HCT116 (cell line): ENCODE measurements around the gene SLC26A3. TPM values are rescaled to one million over a fixed set of nuclear protein-coding genes. Genes with fewer than 3 reads are reported as not detected.

Source experiments
- ATAC-seq: fragments of 200-7000 bp; cut with Tn5 transposase; 2 replicates; pipeline ENCODE4 v1.9.1; 2020; ENCODE audit warnings: mild to moderate bottlenecking, moderate library complexity
- BruUV-seq: library from RNA; stranded (reverse); fragments of 400-500 nt; replicated peaks from 2 replicates; lab custom pipeline; 2021; lab: Mats Ljungman, UMichigan
- CTCF ChIA-PET: fragments of 300-600 bp; sonication (Branson Sonifier 250); formaldehyde crosslinking; loops from one replicate; lab custom pipeline; 2021; ENCODE audit warnings: antibody characterized with exemption; lab: Charles Lee
- POLR2A ChIA-PET: fragments of 300-600, 350-600 bp; sonication (Branson Sonifier 250); formaldehyde crosslinking; loops from one replicate; lab custom pipeline; 2021; ENCODE audit warnings: antibody characterized with exemption; lab: Charles Lee
- RAD21 ChIA-PET, 2 experiments: fragments of 300-600 bp; sonication (Branson Sonifier 250); formaldehyde crosslinking; loops; one replicate each; lab custom pipeline; 2023; ENCODE audit warnings: low total read pairs in 2 of 2; ENCODE audit not compliant: uncharacterized antibody in 2 of 2, unreplicated experiment in 2 of 2, low non-redundant PET in 1 of 2; lab: Charles Lee
- DNase-seq: peaks from one replicate; pipeline ENCODE4 v3.0.0-alpha.2; 2010; ENCODE audit warnings: low read depth, low spot score
- H2AFZ ChIP-seq: fragments of 200-600 bp; shearing (Covaris generic), sonication (generic); 2 replicates; pipeline ENCODE4 v1.6.1; 2017; ENCODE audit warnings: low read depth, mixed run types, mixed read lengths, antibody characterized with exemption, low read length; ENCODE audit not compliant: poor library complexity, severe bottlenecking
- H3K27ac ChIP-seq: 2 replicates; pipeline ENCODE4 v1.5.1; 2012; ENCODE audit warnings: low read depth, low read length
- H3K27me3 ChIP-seq: fragments of 200-600 bp; sonication (generic); 2 replicates; pipeline ENCODE4 v1.6.1; 2016; ENCODE audit warnings: mixed run types, low read length, mixed read lengths; ENCODE audit not compliant: insufficient read depth
- H3K36me3 ChIP-seq, 2 experiments: fragments of 200-500 bp in 1 of 2; fragments of 200-600 bp in 1 of 2; sonication (Bioruptor generic) in 1 of 2; sonication (generic) in 1 of 2; 2 replicates each; pipeline versions ENCODE4 v1.5.1 to v1.6.1; 2014 to 2016; ENCODE audit warnings: low read length in 2 of 2, inconsistent platforms in 1 of 2, mixed read lengths in 1 of 2, mixed run types in 1 of 2; ENCODE audit not compliant: insufficient read depth in 2 of 2, control insufficient read depth in 1 of 2
- H3K4me1 ChIP-seq, 2 experiments: fragments of 200-600 bp in 1 of 2; sonication (generic) in 1 of 2; 2 replicates each; pipeline versions ENCODE4 v1.5.1 to v1.6.1; 2012 to 2017; ENCODE audit warnings: low read length in 2 of 2, inconsistent platforms in 1 of 2, mild to moderate bottlenecking in 1 of 2, mixed read lengths in 1 of 2, mixed run types in 1 of 2, moderate library complexity in 1 of 2; ENCODE audit not compliant: insufficient read depth in 2 of 2, control insufficient read depth in 1 of 2
- H3K4me2 ChIP-seq: fragments of 200-600 bp; sonication (generic); 2 replicates; pipeline ENCODE4 v1.6.1; 2017; ENCODE audit warnings: mixed run types, low read length, mixed read lengths
- H3K4me3 ChIP-seq, 2 experiments: fragments of 200-600 bp in 1 of 2; sonication (generic) in 1 of 2; replicated peaks in 1 of 2; 2 replicates each; pipeline ENCODE4 v1.5.1; 2011 to 2016; ENCODE audit warnings: low read length in 2 of 2, control low read depth in 1 of 2, low read depth in 1 of 2, mild to moderate bottlenecking in 1 of 2, mixed read lengths in 1 of 2, mixed run types in 1 of 2
- H3K79me2 ChIP-seq: fragments of 200-600 bp; sonication (generic); 2 replicates; pipeline ENCODE4 v1.6.1; 2017; ENCODE audit warnings: mild to moderate bottlenecking, mixed run types, low read length, moderate library complexity, mixed read lengths; ENCODE audit not compliant: insufficient read depth
- H3K9ac ChIP-seq: fragments of 200-600 bp; sonication (generic); 2 replicates; pipeline ENCODE4 v1.6.1; 2016; ENCODE audit warnings: low read length, mixed read lengths
- H3K9me2 ChIP-seq: fragments of 200-600 bp; sonication (generic), shearing (Covaris generic); 2 replicates; pipeline ENCODE4 v1.6.1; 2017; ENCODE audit warnings: mixed run types, mild to moderate bottlenecking, moderate library complexity; ENCODE audit not compliant: insufficient read depth
- H3K9me3 ChIP-seq, 2 experiments: fragments of 200-500 bp in 1 of 2; fragments of 200-600 bp in 1 of 2; sonication (Bioruptor generic) in 1 of 2; sonication (generic) in 1 of 2; 2 replicates each; pipeline ENCODE4 v1.6.1; 2014 to 2017; ENCODE audit warnings: low read length in 2 of 2, mixed read lengths in 2 of 2, inconsistent platforms in 1 of 2, low read depth in 1 of 2, mild to moderate bottlenecking in 1 of 2, mixed run types in 1 of 2, moderate library complexity in 1 of 2; ENCODE audit not compliant: control insufficient read depth in 1 of 2, insufficient read depth in 1 of 2
- H4K20me1 ChIP-seq: fragments of 200-600 bp; sonication (generic), shearing (Covaris generic); 2 replicates; pipeline ENCODE4 v1.6.1; 2017; ENCODE audit warnings: mixed run types, mild to moderate bottlenecking, moderate library complexity; ENCODE audit not compliant: insufficient read depth
- CEBPB ChIP-seq: IDR thresholded peaks from 2 replicates; pipeline ENCODE4 v1.6.1; 2012; ENCODE audit warnings: low read depth
- EGR1 ChIP-seq: IDR thresholded peaks from 2 replicates; pipeline ENCODE4 v1.6.1; 2012; ENCODE audit warnings: low read depth
- ELF1 ChIP-seq: IDR thresholded peaks from 2 replicates; pipeline ENCODE4 v1.6.1; 2012; ENCODE audit warnings: low read depth, borderline replicate concordance
- EZH2 ChIP-seq: fragments of 200-600 bp; sonication (generic); IDR thresholded peaks from 2 replicates; pipeline ENCODE4 v1.6.1; 2017; ENCODE audit warnings: antibody characterized with exemption, mixed run types
- POLR2A ChIP-seq: IDR thresholded peaks from 2 replicates; pipeline ENCODE4 v1.7.0; 2011; ENCODE audit warnings: borderline replicate concordance; ENCODE audit not compliant: insufficient read depth, insufficient read length; ENCODE audit errors: extremely low read depth
- RAD21 ChIP-seq: IDR thresholded peaks from 2 replicates; pipeline ENCODE4 v1.6.1; 2012; ENCODE audit warnings: low read depth, mild to moderate bottlenecking
- SP1 ChIP-seq: IDR thresholded peaks from 2 replicates; pipeline ENCODE4 v1.6.1; 2012; ENCODE audit warnings: low read depth
- SRF ChIP-seq: IDR thresholded peaks from 2 replicates; pipeline ENCODE4 v1.6.1; 2012; ENCODE audit warnings: low read depth
- YY1 ChIP-seq: IDR thresholded peaks from 2 replicates; pipeline ENCODE4 v1.6.1; 2011; ENCODE audit warnings: low read length, low read depth, moderate library complexity, mild to moderate bottlenecking; ENCODE audit not compliant: insufficient replicate concordance; ENCODE audit errors: extremely low read depth
- ZBTB33 ChIP-seq: IDR thresholded peaks from 2 replicates; pipeline ENCODE4 v1.6.1; 2011; ENCODE audit warnings: mild to moderate bottlenecking, low read length, moderate library complexity; ENCODE audit not compliant: insufficient replicate concordance; ENCODE audit errors: extremely low read depth
- ZFX ChIP-seq: fragments of 450-650 bp; IDR thresholded peaks from 2 replicates; pipeline ENCODE4 v1.6.1; 2017
- intact Hi-C: fragments of 100-400 bp; cut with micrococcal nuclease; formaldehyde crosslinking; loops from 2 replicates; pipeline ENCODE4 v1.10.0; 2022
- total RNA-seq: library from RNA; stranded (reverse); gene quantifications from one replicate; pipeline ENCODE4 v1.2.1, GENCODE V29; 2021; ENCODE audit not compliant: unreplicated experiment

SLC26A3 gene
- total RNA-seq, 1 experiment from 2014 or later: 0.54 TPM

DNA sequence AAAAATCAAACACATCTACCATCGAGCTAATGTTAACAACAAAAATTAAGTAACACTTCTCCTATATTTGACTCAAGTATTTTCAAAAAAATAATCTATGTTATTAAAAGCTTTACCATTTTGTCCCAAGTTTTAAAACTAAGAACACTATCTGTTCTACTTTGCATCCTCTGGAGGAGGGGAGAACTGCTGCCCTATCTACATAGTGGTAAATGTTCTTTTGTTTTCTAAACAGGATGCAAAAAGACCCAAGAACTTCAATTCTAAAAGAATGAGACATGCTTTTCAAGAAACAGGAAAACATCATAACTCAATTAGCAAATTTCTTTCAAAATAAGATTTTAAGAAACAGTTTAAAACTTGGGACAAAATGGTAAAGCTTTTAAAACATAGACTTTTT is 14.8 kb downstream of the SLC26A3 start:
- no peak overlapping the region for H3K4me2 ChIP-seq
- TF ChIP-seq EGR1: no peak
- TF ChIP-seq ZFX: no peak
- TF ChIP-seq ELF1: no peak
- no peak for TF ChIP-seq SP1
- no peak for TF ChIP-seq YY1
- no peak for TF ChIP-seq RAD21
- TF ChIP-seq ZBTB33: no peak
- TF ChIP-seq CEBPB: no peak
- TF ChIP-seq EZH2: no peak
- no peak for TF ChIP-seq POLR2A
- no peak for TF ChIP-seq SRF
- H3K4me1 ChIP-seq: no peaks in the 10 kb centered on the region
- RAD21 ChIA-PET: no interaction called here
- no peaks in the 10 kb centered on the region for H3K36me3 ChIP-seq
- CTCF ChIA-PET: no interaction called here
- H3K9me2 ChIP-seq: no peaks in the 10 kb centered on the region
- ATAC-seq (no peak), DNase-seq (no peak)
- no peaks in the 10 kb centered on the region for H3K9me3 ChIP-seq
- no peaks in the 10 kb centered on the region for H4K20me1 ChIP-seq
- BruUV-seq: no TSS peak
- POLR2A ChIA-PET: no interaction called here
- H3K27me3 ChIP-seq: no peaks in the 10 kb centered on the region
- H2AFZ ChIP-seq: no peak overlapping the region
- H3K9ac ChIP-seq: no peak overlapping the region
- intact Hi-C loops: no loop called here
- no peaks in the 10 kb centered on the region for H3K79me2 ChIP-seq
- H3K27ac ChIP-seq: no peak overlapping the region
- no peak overlapping the region for H3K4me3 ChIP-seq
